HCT116 (cell line): ENCODE data around the gene KCNJ10.

Source experiments
- ATF3 ChIP-seq: IDR thresholded peaks from 2 replicates; pipeline ENCODE4 v1.6.1; 2012
- CTCF ChIP-seq, 3 experiments: fragments of 200-600 bp in 1 of 3; sonication (generic) in 1 of 3; IDR thresholded peaks in 2 of 3; conservative IDR thresholded peaks in 1 of 3; 2 replicates each; pipeline ENCODE4 v1.5.1; 2012 to 2017; ENCODE audit warnings: low read depth in 2 of 3, low read length in 2 of 3, antibody characterized with exemption in 1 of 3, borderline replicate concordance in 1 of 3, control low read depth in 1 of 3, mild to moderate bottlenecking in 1 of 3, mixed read lengths in 1 of 3, mixed run types in 1 of 3, moderate library complexity in 1 of 3; ENCODE audit not compliant: insufficient read depth in 1 of 3
- EGR1 ChIP-seq: IDR thresholded peaks from 2 replicates; pipeline ENCODE4 v1.6.1; 2012; ENCODE audit warnings: low read depth
- MAX ChIP-seq: IDR thresholded peaks from 2 replicates; pipeline ENCODE4 v1.6.1; 2012
- POLR2A ChIP-seq: IDR thresholded peaks from 2 replicates; pipeline ENCODE4 v1.7.0; 2011; ENCODE audit warnings: borderline replicate concordance; ENCODE audit not compliant: insufficient read depth, insufficient read length; ENCODE audit errors: extremely low read depth
- POLR2AphosphoS5 ChIP-seq: IDR thresholded peaks from 2 replicates; pipeline ENCODE4 v1.6.1; 2011; ENCODE audit warnings: mild to moderate bottlenecking, low read depth, low read length, moderate library complexity
- YY1 ChIP-seq: IDR thresholded peaks from 2 replicates; pipeline ENCODE4 v1.6.1; 2011; ENCODE audit warnings: low read length, low read depth, moderate library complexity, mild to moderate bottlenecking; ENCODE audit not compliant: insufficient replicate concordance; ENCODE audit errors: extremely low read depth

- peak in 2 of 3 experiments; percentile 13 to 15; a peak in 1 of 6 replicates for TF ChIP-seq CTCF (IDR thresholded peaks at IDR 0.05 in 2 of 3, conservative IDR thresholded peaks at IDR 0.05 in 1 of 3; ENCODE audit: borderline replicate concordance in 1 of 3, insufficient read depth in 1 of 3, low read depth in 2 of 3, low read length in 2 of 3)
- TF ChIP-seq YY1 = no peak
- no peak for TF ChIP-seq MAX
- no peak for TF ChIP-seq ATF3
- TF ChIP-seq POLR2AphosphoS5 = no peak
- no peak for TF ChIP-seq POLR2A
- TF ChIP-seq EGR1 = no peak
Measured at GRCh38 chr1:160113407-160113806, 43.4 kb upstream of the KCNJ10 start.
